Esophagus muscularis mucosa (tissue), 4 donors: ENCODE measurements around the gene ZNF554.

ENCODE experiments used
- CTCF ChIP-seq, 3 experiments: fragments of 200-600 bp in 2 of 3; fragments of 450-650 bp in 1 of 3; sonication (generic) in 2 of 3; IDR thresholded peaks; one replicate each; pipeline ENCODE4 v1.5.1; 2017 to 2019; ENCODE audit warnings: antibody characterized with exemption in 3 of 3, mild to moderate bottlenecking in 2 of 3, moderate library complexity in 1 of 3
- EP300 ChIP-seq: sonication (generic); formaldehyde crosslinking; IDR thresholded peaks from one replicate; pipeline ENCODE4 v1.6.1; 2017; ENCODE audit warnings: antibody characterized with exemption
- POLR2AphosphoS5 ChIP-seq, 2 donors: sonication (generic); formaldehyde crosslinking; IDR thresholded peaks; one replicate each; pipeline ENCODE4 v1.6.1; 2017; ENCODE audit warnings: antibody characterized with exemption in 2 of 2

- TF ChIP-seq POLR2AphosphoS5 (IDR thresholded peaks at IDR 0.05): no peak
- TF ChIP-seq CTCF (IDR thresholded peaks at IDR 0.05): no peak
- TF ChIP-seq EP300: no peak
Observed at GRCh38 chr19:2858864-2859263, 39.2 kb downstream of the ZNF554 start.
